Calu3 (cell line): ENCODE results near the gene TFCP2. TPM values are rescaled to one million over a fixed set of nuclear protein-coding genes. Genes with fewer than 3 reads are reported as not detected.

Experiments
- BruUV-seq: library from RNA; stranded (reverse); fragments of 400-500 nt; replicated peaks from 2 replicates; lab custom pipeline; 2021; lab: Mats Ljungman, UMichigan
- CTCF ChIA-PET: fragments of 300-600 bp; sonication (Branson Sonifier 250); formaldehyde crosslinking; loops from one replicate; lab custom pipeline; 2022; ENCODE audit warnings: antibody characterized with exemption; lab: Charles Lee
- DNase-seq: peaks from one replicate; pipeline ENCODE4 v3.0.0; 2022
- H3K27ac Mint-ChIP-seq: one replicate; pipeline ENCODE4 v1.8.0; 2022; ENCODE audit warnings: mixed read lengths; ENCODE audit not compliant: unreplicated experiment
- H3K27me3 Mint-ChIP-seq: one replicate; pipeline ENCODE4 v1.8.0; 2022; ENCODE audit warnings: mixed read lengths; ENCODE audit not compliant: unreplicated experiment
- H3K36me3 Mint-ChIP-seq: one replicate; pipeline ENCODE4 v1.8.0; 2022; ENCODE audit warnings: mild to moderate bottlenecking, moderate library complexity, mixed read lengths; ENCODE audit not compliant: insufficient read depth, unreplicated experiment
- H3K4me1 Mint-ChIP-seq: one replicate; pipeline ENCODE4 v1.8.0; 2022; ENCODE audit warnings: mild to moderate bottlenecking, low read depth, mixed read lengths; ENCODE audit not compliant: unreplicated experiment
- H3K4me3 Mint-ChIP-seq: one replicate; pipeline ENCODE4 v1.8.0; 2022; ENCODE audit warnings: mild to moderate bottlenecking, low read depth, moderate library complexity, mixed read lengths; ENCODE audit not compliant: unreplicated experiment
- H3K9me3 Mint-ChIP-seq: one replicate; pipeline ENCODE4 v1.8.0; 2022; ENCODE audit warnings: low read depth, mixed read lengths; ENCODE audit not compliant: unreplicated experiment
- intact Hi-C: fragments of 100-400 bp; cut with micrococcal nuclease; formaldehyde crosslinking; loops from one replicate; pipeline ENCODE4 v1.10.0; 2022; ENCODE audit not compliant: unreplicated experiment
- total RNA-seq: library from RNA; stranded (reverse); gene quantifications from 2 replicates; pipeline ENCODE4 v1.2.3, GENCODE V29; 2022
- TF ChIP-seq, protein P1 (sequence below): fragments of 200-600 bp; IDR thresholded peaks from one replicate; pipeline ENCODE4 v1.8.0; 2022; ENCODE audit warnings: antibody characterized with exemption; ENCODE audit not compliant: unreplicated experiment

The TFCP2 gene
- total RNA-seq, 1 experiment from 2014 or later = 19.6 TPM

DNA sequence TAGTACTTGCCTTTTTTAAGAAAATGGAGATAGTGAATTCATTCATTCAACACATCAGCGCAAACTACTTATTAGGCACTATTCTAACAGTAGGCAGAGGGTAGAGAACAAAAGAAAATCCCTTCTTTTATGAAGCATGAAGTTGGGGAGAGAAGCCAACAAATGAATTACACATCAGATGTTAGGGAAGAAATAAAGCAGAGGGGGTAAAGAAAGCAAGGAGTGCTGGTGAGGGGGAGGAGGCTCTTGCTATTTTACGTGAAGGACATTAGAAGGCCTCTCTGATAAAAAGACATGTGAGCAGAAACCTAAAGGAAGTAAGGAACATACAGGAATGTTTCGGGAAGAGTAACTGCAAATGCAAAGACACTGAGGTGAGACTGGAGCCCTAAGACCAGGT lies 22.2 kb downstream of the TFCP2 start:
- no TSS peak for BruUV-seq
- no peaks in the 10 kb centered on the region for H3K9me3 Mint-ChIP-seq
- no peak for DNase-seq
- CTCF ChIA-PET = no interaction called here
- no peaks in the 10 kb centered on the region for H3K4me1 Mint-ChIP-seq
- H3K27me3 Mint-ChIP-seq = no peaks in the 10 kb centered on the region
- TF ChIP-seq, protein P1, sequence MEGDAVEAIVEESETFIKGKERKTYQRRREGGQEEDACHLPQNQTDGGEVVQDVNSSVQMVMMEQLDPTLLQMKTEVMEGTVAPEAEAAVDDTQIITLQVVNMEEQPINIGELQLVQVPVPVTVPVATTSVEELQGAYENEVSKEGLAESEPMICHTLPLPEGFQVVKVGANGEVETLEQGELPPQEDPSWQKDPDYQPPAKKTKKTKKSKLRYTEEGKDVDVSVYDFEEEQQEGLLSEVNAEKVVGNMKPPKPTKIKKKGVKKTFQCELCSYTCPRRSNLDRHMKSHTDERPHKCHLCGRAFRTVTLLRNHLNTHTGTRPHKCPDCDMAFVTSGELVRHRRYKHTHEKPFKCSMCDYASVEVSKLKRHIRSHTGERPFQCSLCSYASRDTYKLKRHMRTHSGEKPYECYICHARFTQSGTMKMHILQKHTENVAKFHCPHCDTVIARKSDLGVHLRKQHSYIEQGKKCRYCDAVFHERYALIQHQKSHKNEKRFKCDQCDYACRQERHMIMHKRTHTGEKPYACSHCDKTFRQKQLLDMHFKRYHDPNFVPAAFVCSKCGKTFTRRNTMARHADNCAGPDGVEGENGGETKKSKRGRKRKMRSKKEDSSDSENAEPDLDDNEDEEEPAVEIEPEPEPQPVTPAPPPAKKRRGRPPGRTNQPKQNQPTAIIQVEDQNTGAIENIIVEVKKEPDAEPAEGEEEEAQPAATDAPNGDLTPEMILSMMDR = no peak
- H3K27ac Mint-ChIP-seq = no peak overlapping the region
- intact Hi-C loops = no loop called here
- no peak overlapping the region for H3K4me3 Mint-ChIP-seq
- no peaks in the 10 kb centered on the region for H3K36me3 Mint-ChIP-seq

DNA sequence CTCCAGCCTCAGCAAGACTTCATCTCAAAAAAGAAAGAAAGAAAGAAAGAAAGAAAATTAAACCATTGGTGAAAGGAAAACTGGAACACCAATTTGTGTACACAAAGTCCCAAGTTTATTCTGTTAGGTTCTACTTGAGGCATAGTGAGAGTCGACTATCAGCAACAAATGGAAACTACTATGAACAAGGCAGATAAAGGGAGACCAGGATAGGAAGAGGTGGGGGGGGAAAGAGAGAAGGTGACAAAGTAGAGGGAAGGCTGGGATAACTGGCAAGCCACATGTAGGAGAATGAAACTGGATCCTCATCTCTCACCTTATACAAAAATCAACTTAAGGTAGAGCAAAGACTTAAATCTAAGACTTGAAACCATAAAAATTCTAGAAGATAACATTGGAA lies 25.6 kb downstream of the TFCP2 start:
- H3K36me3 Mint-ChIP-seq = no peaks in the 10 kb centered on the region
- H3K27me3 Mint-ChIP-seq = no peaks in the 10 kb centered on the region
- intact Hi-C loops = no loop called here
- H3K4me1 Mint-ChIP-seq = no peaks in the 10 kb centered on the region
- H3K27ac Mint-ChIP-seq = no peak overlapping the region
- DNase-seq = no peak
- CTCF ChIA-PET = no interaction called here
- no TSS peak for BruUV-seq
- H3K9me3 Mint-ChIP-seq = no peaks in the 10 kb centered on the region
- TF ChIP-seq, protein P1 = no peak
- no peak overlapping the region for H3K4me3 Mint-ChIP-seq

DNA sequence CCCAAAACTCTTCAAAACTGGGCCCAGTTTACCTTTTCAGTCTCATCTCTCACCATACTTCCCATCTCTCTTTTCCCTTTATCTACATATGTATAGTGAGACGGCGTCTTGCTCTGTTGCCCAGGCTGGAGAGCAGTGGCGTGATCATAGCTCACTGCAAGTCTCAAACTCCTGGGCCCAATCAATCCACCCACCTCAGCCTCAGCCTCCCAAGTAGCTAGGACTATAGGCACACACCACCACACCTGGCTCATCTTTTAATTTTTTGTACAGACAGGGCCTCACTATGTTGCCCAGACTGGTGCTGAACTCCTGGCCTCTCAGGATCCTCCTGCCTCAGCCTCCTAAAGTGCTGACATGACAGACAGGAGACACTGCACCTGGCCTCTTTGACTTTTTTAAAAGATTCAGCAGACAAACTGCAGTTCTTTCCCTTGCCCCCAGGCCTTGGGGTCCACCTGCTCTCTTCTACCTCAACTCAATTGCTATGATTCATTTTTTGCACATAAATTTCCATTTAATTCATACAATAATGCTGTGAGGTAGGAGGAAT lies 33.6 kb downstream of the TFCP2 start:
- TF ChIP-seq, protein P1 = no peak
- no TSS peak for BruUV-seq
- CTCF ChIA-PET = interaction anchor here (0.6 kb wide), 1 partner anchor 19 kb away, joined by 5 read pairs; no protein-coding TSS in a partner anchor

DNA sequence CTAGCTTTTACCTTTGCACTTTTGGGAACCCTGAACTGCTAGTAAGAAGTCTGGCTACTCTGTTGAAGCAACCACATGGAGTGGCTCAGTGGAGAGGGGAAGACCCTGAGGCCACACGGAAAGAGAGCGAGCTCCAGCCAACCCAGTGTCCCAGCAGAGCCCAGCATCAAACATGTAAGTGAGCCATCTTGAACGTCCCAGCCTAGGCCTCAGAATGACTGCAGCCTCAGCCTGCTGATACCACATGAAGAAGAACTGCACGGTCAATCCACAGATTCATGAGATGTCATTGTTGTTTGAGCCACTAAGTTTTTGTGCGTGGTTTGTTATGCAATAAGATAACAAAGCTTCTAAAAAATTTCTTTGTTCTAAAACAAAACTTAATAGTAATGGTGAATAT lies 40.2 kb downstream of the TFCP2 start:
- Mint-ChIP-seq H3K27me3 (no peaks in the 10 kb centered on the region), H3K4me1 (no peaks in the 10 kb centered on the region), H3K9me3 (no peaks in the 10 kb centered on the region), H3K27ac (no peak overlapping the region), H3K36me3 (no peaks in the 10 kb centered on the region), H3K4me3 (no peak overlapping the region)
- TF ChIP-seq, protein P1 = no peak
- CTCF ChIA-PET = no interaction called here
- BruUV-seq = no TSS peak
- no peak for DNase-seq
- intact Hi-C loops = no loop called here

More for the DNA sequence above, 33.6 kb downstream of the TFCP2 start:
- Mint-ChIP-seq H3K27me3 (no peaks in the 10 kb centered on the region), H3K4me1 (no peaks in the 10 kb centered on the region), H3K4me3 (no peak overlapping the region), H3K36me3 (no peaks in the 10 kb centered on the region), H3K9me3 (no peaks in the 10 kb centered on the region), H3K27ac (no peak overlapping the region)
- intact Hi-C loops = no loop called here
- DNase-seq = no peak
